ENCODE measurements around the gene PRICKLE3.

DNA sequence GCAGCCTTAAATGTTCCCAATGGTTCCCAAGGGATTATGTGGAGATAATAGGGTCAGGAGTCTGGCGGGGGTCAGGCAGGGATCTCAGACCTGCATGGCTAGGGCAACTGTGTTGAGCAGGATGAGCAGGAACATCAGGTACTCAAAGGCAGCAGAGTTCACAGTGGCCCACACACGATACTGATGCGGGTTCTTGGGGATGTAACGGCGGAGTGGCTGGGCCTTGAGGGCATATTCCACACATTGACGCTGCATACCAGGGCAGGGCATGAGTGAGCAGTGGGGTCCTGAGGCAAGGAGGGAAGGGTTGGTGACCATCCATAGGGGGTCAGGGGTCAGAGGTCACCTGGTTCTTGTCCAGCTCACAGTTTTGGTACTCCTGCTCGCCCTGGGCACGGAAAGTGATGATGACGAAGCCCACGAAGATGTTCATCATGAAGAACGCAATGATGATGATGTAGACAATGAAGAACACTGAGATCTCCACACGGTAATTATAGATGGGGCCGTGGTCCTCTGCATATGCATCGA, 28.9 kb upstream of the PRICKLE3 start:
- TF ChIP-seq, protein P1, sequence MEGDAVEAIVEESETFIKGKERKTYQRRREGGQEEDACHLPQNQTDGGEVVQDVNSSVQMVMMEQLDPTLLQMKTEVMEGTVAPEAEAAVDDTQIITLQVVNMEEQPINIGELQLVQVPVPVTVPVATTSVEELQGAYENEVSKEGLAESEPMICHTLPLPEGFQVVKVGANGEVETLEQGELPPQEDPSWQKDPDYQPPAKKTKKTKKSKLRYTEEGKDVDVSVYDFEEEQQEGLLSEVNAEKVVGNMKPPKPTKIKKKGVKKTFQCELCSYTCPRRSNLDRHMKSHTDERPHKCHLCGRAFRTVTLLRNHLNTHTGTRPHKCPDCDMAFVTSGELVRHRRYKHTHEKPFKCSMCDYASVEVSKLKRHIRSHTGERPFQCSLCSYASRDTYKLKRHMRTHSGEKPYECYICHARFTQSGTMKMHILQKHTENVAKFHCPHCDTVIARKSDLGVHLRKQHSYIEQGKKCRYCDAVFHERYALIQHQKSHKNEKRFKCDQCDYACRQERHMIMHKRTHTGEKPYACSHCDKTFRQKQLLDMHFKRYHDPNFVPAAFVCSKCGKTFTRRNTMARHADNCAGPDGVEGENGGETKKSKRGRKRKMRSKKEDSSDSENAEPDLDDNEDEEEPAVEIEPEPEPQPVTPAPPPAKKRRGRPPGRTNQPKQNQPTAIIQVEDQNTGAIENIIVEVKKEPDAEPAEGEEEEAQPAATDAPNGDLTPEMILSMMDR (IDR thresholded peaks at IDR 0.05), result no peak
- TF ChIP-seq POLR2A (IDR thresholded peaks at IDR 0.05), result no peak
